OCI-LY3 (cell line): ENCODE results near the gene GARRE1.

Experiments
- H2AFZ ChIP-seq: fragments of 200-600, 300-600 bp; shearing (Covaris generic); 2 replicates; pipeline ENCODE4 v1.6.0; 2014; ENCODE audit warnings: antibody characterized with exemption, low read depth, low read length
- H3K27ac ChIP-seq: fragments of 200-600, 300-600 bp; sonication (generic); 2 replicates; pipeline ENCODE4 v1.5.1; 2014; ENCODE audit warnings: mild to moderate bottlenecking, low read length, moderate library complexity, mixed read lengths
- H3K27me3 ChIP-seq: fragments of 200-600, 300-600 bp; sonication (generic); 2 replicates; pipeline ENCODE4 v1.6.1; 2014; ENCODE audit warnings: low read depth, low read length, mixed read lengths
- H3K36me3 ChIP-seq: fragments of 200-600, 300-600 bp; sonication (generic); replicated peaks from 2 replicates; pipeline ENCODE3; 2014; ENCODE audit warnings: low read depth, low read length, mixed read lengths
- H3K4me1 ChIP-seq: fragments of 300-600, 200-600 bp; sonication (generic); 2 replicates; pipeline ENCODE4 v1.6.1; 2014; ENCODE audit warnings: low read length, mixed read lengths
- H3K4me2 ChIP-seq: fragments of 200-600, 300-600 bp; sonication (generic); 2 replicates; pipeline ENCODE4 v1.6.1; 2014; ENCODE audit warnings: low read length, mixed read lengths
- H3K4me3 ChIP-seq: fragments of 300-600, 200-600 bp; sonication (generic); 2 replicates; pipeline ENCODE4 v1.5.1; 2014; ENCODE audit warnings: antibody characterized with exemption, mild to moderate bottlenecking, low read length, moderate library complexity
- H3K79me2 ChIP-seq: fragments of 300-600, 200-600 bp; shearing (Covaris generic); 2 replicates; pipeline ENCODE4 v1.6.1; 2014; ENCODE audit warnings: mild to moderate bottlenecking, low read length, mixed read lengths
- H3K9ac ChIP-seq: fragments of 300-600, 200-600 bp; shearing (Covaris generic); 2 replicates; pipeline ENCODE4 v1.6.0; 2014; ENCODE audit warnings: mild to moderate bottlenecking, low read length, moderate library complexity
- H3K9me3 ChIP-seq: fragments of 200-600, 300-600 bp; shearing (Covaris generic); 2 replicates; pipeline ENCODE4 v1.6.1; 2014; ENCODE audit warnings: low read length, mixed read lengths; ENCODE audit not compliant: insufficient read depth
- H4K20me1 ChIP-seq: fragments of 200-600, 300-600 bp; sonication (generic); 2 replicates; pipeline ENCODE4 v1.6.1; 2016; ENCODE audit warnings: low read length, mixed read lengths; ENCODE audit not compliant: insufficient read depth
- EZH2phosphoT487 ChIP-seq: fragments of 200-600 bp; shearing (Covaris generic); IDR thresholded peaks from 2 replicates; pipeline ENCODE4 v1.6.1; 2018; ENCODE audit warnings: antibody characterized with exemption, mixed run types, low read depth
- TF ChIP-seq, protein P1 (sequence below): fragments of 200-600, 300-600 bp; sonication (generic); IDR thresholded peaks from 2 replicates; pipeline ENCODE4 v1.5.1; 2014; ENCODE audit warnings: antibody characterized with exemption, low read length, low read depth

GARRE1 gene

GRCh38 chr19:34300380-34300779 is 46.0 kb downstream of the GARRE1 start:
- Histone ChIP-seq H3K4me2 (no peak overlapping the region), H3K9ac (no peak overlapping the region), H3K9me3 (no peaks in the 10 kb centered on the region), H4K20me1 (peaks cover 4% of the 10 kb centered on the region; the same call in 1 of the 2 replicates), H3K79me2 (no peaks in the 10 kb centered on the region), H3K27ac (no peak overlapping the region), H3K4me1 (no peaks in the 10 kb centered on the region), H3K4me3 (no peak overlapping the region), H2AFZ (no peak overlapping the region), H3K36me3 (peaks cover 5% of the 10 kb centered on the region), H3K27me3 (no peaks in the 10 kb centered on the region)
- no peak for TF ChIP-seq EZH2phosphoT487
- TF ChIP-seq, protein P1, sequence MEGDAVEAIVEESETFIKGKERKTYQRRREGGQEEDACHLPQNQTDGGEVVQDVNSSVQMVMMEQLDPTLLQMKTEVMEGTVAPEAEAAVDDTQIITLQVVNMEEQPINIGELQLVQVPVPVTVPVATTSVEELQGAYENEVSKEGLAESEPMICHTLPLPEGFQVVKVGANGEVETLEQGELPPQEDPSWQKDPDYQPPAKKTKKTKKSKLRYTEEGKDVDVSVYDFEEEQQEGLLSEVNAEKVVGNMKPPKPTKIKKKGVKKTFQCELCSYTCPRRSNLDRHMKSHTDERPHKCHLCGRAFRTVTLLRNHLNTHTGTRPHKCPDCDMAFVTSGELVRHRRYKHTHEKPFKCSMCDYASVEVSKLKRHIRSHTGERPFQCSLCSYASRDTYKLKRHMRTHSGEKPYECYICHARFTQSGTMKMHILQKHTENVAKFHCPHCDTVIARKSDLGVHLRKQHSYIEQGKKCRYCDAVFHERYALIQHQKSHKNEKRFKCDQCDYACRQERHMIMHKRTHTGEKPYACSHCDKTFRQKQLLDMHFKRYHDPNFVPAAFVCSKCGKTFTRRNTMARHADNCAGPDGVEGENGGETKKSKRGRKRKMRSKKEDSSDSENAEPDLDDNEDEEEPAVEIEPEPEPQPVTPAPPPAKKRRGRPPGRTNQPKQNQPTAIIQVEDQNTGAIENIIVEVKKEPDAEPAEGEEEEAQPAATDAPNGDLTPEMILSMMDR, result no peak

- Histone ChIP-seq H3K4me3 (no peak overlapping the region), H3K4me2 (no peak overlapping the region), H3K27me3 (no peaks in the 10 kb centered on the region), H3K9ac (no peak overlapping the region), H4K20me1 (peaks cover 4% of the 10 kb centered on the region; the same call in 1 of the 2 replicates), H3K79me2 (no peaks in the 10 kb centered on the region), H3K36me3 (peaks cover 5% of the 10 kb centered on the region), H2AFZ (no peak overlapping the region), H3K9me3 (no peaks in the 10 kb centered on the region), H3K27ac (no peak overlapping the region), H3K4me1 (no peaks in the 10 kb centered on the region)
- TF ChIP-seq, protein P1, result no peak
- no peak for TF ChIP-seq EZH2phosphoT487
These were observed 46.6 kb downstream of the GARRE1 start for GRCh38 chr19:34300962-34301361.
